Neural cell (in vitro differentiated cells): Measurements from ENCODE around the gene PRUNE2.

Experiments used
- EP300 ChIP-seq: fragments of 450-650 bp; conservative IDR thresholded peaks from 2 replicates; pipeline ENCODE4 v1.6.1; 2014; ENCODE audit warnings: antibody characterized with exemption, mild to moderate bottlenecking, moderate library complexity; ENCODE audit not compliant: poor library complexity, severe bottlenecking
- EZH2 ChIP-seq: fragments of 200-600, 300-800 bp; shearing (Covaris generic), sonication (generic); IDR thresholded peaks from 2 replicates; pipeline ENCODE4 v1.6.1; 2014; ENCODE audit warnings: antibody characterized with exemption, low read length, borderline replicate concordance, mild to moderate bottlenecking; ENCODE audit not compliant: insufficient read depth, poor library complexity, severe bottlenecking
- RAD21 ChIP-seq: fragments of 450-650 bp; conservative IDR thresholded peaks from 2 replicates; pipeline ENCODE4 v1.6.1; 2014; ENCODE audit warnings: antibody characterized with exemption, mild to moderate bottlenecking, moderate library complexity
- SMC3 ChIP-seq: fragments of 450-650 bp; conservative IDR thresholded peaks from 2 replicates; pipeline ENCODE4 v1.6.1; 2014; ENCODE audit warnings: antibody characterized with exemption, mild to moderate bottlenecking, moderate library complexity; ENCODE audit not compliant: poor library complexity
- TF ChIP-seq, protein P1 (sequence below): fragments of 450-650 bp; IDR thresholded peaks from 2 replicates; pipeline ENCODE4 v1.5.1; 2014; ENCODE audit warnings: antibody characterized with exemption, mild to moderate bottlenecking, moderate library complexity; ENCODE audit not compliant: poor library complexity, severe bottlenecking
- TF ChIP-seq, protein P2 (sequence below): IDR thresholded peaks from 2 replicates; pipeline ENCODE4 v1.6.1; 2012; ENCODE audit warnings: borderline replicate concordance

DNA sequence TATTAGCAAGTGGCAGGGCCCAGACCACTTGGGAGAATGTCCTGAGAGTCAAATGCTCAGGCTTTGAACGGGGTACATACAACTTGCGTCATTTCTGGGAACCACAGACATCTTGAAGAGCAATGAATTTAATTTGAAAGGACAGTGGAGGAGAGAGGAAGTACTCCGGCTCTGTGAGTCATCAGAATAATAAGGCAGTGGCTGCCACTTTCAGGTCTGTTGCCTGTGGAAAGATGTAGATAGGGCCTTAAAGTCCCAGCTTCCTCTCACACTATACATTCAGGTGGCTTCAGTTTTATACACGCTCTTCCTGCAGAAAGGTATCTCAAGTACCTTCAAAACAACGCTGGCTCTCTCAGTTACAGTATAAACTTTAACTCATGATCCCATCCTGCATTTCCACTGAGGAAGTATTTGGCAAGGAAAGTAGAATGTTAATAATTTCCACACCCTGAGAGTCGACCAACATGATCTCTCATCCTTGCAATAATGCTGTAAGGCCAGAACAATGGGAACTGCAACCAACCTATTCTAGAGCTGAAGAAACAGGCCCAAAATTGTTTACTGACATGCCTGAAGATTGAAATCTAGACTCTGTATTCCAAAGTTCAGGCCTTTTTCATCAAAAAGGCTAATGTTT lies 6.8 kb upstream of the PRUNE2 start:
- TF ChIP-seq, protein P1, sequence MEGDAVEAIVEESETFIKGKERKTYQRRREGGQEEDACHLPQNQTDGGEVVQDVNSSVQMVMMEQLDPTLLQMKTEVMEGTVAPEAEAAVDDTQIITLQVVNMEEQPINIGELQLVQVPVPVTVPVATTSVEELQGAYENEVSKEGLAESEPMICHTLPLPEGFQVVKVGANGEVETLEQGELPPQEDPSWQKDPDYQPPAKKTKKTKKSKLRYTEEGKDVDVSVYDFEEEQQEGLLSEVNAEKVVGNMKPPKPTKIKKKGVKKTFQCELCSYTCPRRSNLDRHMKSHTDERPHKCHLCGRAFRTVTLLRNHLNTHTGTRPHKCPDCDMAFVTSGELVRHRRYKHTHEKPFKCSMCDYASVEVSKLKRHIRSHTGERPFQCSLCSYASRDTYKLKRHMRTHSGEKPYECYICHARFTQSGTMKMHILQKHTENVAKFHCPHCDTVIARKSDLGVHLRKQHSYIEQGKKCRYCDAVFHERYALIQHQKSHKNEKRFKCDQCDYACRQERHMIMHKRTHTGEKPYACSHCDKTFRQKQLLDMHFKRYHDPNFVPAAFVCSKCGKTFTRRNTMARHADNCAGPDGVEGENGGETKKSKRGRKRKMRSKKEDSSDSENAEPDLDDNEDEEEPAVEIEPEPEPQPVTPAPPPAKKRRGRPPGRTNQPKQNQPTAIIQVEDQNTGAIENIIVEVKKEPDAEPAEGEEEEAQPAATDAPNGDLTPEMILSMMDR: no peak
- no peak for TF ChIP-seq SMC3
- no peak for TF ChIP-seq EZH2
- TF ChIP-seq RAD21: no peak
- TF ChIP-seq EP300: no peak
- TF ChIP-seq, protein P2, sequence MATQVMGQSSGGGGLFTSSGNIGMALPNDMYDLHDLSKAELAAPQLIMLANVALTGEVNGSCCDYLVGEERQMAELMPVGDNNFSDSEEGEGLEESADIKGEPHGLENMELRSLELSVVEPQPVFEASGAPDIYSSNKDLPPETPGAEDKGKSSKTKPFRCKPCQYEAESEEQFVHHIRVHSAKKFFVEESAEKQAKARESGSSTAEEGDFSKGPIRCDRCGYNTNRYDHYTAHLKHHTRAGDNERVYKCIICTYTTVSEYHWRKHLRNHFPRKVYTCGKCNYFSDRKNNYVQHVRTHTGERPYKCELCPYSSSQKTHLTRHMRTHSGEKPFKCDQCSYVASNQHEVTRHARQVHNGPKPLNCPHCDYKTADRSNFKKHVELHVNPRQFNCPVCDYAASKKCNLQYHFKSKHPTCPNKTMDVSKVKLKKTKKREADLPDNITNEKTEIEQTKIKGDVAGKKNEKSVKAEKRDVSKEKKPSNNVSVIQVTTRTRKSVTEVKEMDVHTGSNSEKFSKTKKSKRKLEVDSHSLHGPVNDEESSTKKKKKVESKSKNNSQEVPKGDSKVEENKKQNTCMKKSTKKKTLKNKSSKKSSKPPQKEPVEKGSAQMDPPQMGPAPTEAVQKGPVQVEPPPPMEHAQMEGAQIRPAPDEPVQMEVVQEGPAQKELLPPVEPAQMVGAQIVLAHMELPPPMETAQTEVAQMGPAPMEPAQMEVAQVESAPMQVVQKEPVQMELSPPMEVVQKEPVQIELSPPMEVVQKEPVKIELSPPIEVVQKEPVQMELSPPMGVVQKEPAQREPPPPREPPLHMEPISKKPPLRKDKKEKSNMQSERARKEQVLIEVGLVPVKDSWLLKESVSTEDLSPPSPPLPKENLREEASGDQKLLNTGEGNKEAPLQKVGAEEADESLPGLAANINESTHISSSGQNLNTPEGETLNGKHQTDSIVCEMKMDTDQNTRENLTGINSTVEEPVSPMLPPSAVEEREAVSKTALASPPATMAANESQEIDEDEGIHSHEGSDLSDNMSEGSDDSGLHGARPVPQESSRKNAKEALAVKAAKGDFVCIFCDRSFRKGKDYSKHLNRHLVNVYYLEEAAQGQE: no peak
